SJSA1 (cell line): ENCODE measurements around the gene NTM. TPM values are rescaled to one million over a fixed set of nuclear protein-coding genes. Genes with fewer than 3 reads are reported as not detected.

Experiments used
- DNase-seq, 2 experiments: peaks; one replicate each; pipeline ENCODE4 v3.0.0-alpha.2; 2015 to 2020; ENCODE audit warnings: low spot score in 2 of 2, low read depth in 1 of 2
- H3K27ac ChIP-seq: fragments of 250-450 bp; sonication (Bioruptor Pico); 2 replicates; pipeline ENCODE4 v1.5.1; 2020; ENCODE audit warnings: mild to moderate bottlenecking, moderate library complexity
- H3K27me3 ChIP-seq: fragments of 250-450 bp; sonication (Bioruptor Pico); replicated peaks from 2 replicates; pipeline ENCODE4 v1.5.1; 2020; ENCODE audit warnings: mild to moderate bottlenecking, moderate library complexity
- H3K36me3 ChIP-seq: fragments of 250-450 bp; sonication (Bioruptor Pico); 2 replicates; pipeline ENCODE4 v1.5.1; 2020; ENCODE audit warnings: mild to moderate bottlenecking
- H3K4me1 ChIP-seq: fragments of 250-450 bp; sonication (Bioruptor Pico); replicated peaks from 2 replicates; pipeline ENCODE4 v1.6.1; 2021; ENCODE audit warnings: mild to moderate bottlenecking
- H3K4me3 ChIP-seq: fragments of 250-450 bp; sonication (Bioruptor Pico); 2 replicates; pipeline ENCODE4 v1.5.1; 2020; ENCODE audit warnings: mild to moderate bottlenecking
- H3K9me3 ChIP-seq: fragments of 250-450 bp; sonication (Bioruptor Pico); replicated peaks from 2 replicates; pipeline ENCODE4 v1.5.1; 2020; ENCODE audit warnings: mild to moderate bottlenecking
- total RNA-seq: library from RNA; depleted of rRNA; stranded (reverse); fragments of >200 nt; shearing (Covaris generic); gene quantifications from 2 replicates; pipeline ENCODE4 v1.2.3, GENCODE V29; 2014

The NTM gene
- total RNA-seq, 1 experiment from 2014 or later: 0.34 TPM

- Histone ChIP-seq H3K4me1 (no peaks in the 10 kb centered on the region), H3K9me3 (no peaks in the 10 kb centered on the region), H3K27me3 (no peaks in the 10 kb centered on the region), H3K36me3 (no peaks in the 10 kb centered on the region), H3K27ac (no peak overlapping the region), H3K4me3 (no peak overlapping the region)
- no peak for DNase-seq
Measured at GRCh38 chr11:132186699-132187098, 816.3 kb downstream of the NTM start.

GRCh38 chr11:132187386-132187785 lies 817.0 kb downstream of the NTM start:
- no peaks in the 10 kb centered on the region for H3K36me3 ChIP-seq
- no peaks in the 10 kb centered on the region for H3K9me3 ChIP-seq
- no peak overlapping the region for H3K27ac ChIP-seq
- H3K4me3 ChIP-seq: no peak overlapping the region
- H3K4me1 ChIP-seq: no peaks in the 10 kb centered on the region
- DNase-seq: no peak
- H3K27me3 ChIP-seq: no peaks in the 10 kb centered on the region

GRCh38 chr11:132187814-132188213 lies 817.4 kb downstream of the NTM start:
- Histone ChIP-seq H3K9me3 (no peaks in the 10 kb centered on the region), H3K27ac (no peak overlapping the region), H3K4me1 (no peaks in the 10 kb centered on the region), H3K36me3 (no peaks in the 10 kb centered on the region), H3K4me3 (no peak overlapping the region), H3K27me3 (no peaks in the 10 kb centered on the region)
- DNase-seq: no peak

- Histone ChIP-seq H3K36me3 (no peaks in the 10 kb centered on the region), H3K27ac (no peak overlapping the region), H3K4me1 (no peaks in the 10 kb centered on the region), H3K9me3 (no peaks in the 10 kb centered on the region), H3K27me3 (no peaks in the 10 kb centered on the region), H3K4me3 (no peak overlapping the region)
- no peak for DNase-seq
Measured at GRCh38 chr11:132196928-132197327, 826.5 kb downstream of the NTM start.

GRCh38 chr11:132200353-132200936 lies 830.0 kb downstream of the NTM start:
- no peaks in the 10 kb centered on the region for H3K27me3 ChIP-seq
- no peaks in the 10 kb centered on the region for H3K9me3 ChIP-seq
- no peak for DNase-seq
- H3K4me1 ChIP-seq: no peaks in the 10 kb centered on the region
- no peak overlapping the region for H3K4me3 ChIP-seq
- H3K27ac ChIP-seq: no peak overlapping the region
- no peaks in the 10 kb centered on the region for H3K36me3 ChIP-seq

GRCh38 chr11:132202621-132203020 lies 832.2 kb downstream of the NTM start:
- Histone ChIP-seq H3K27ac (no peak overlapping the region), H3K4me1 (no peaks in the 10 kb centered on the region), H3K27me3 (no peaks in the 10 kb centered on the region), H3K36me3 (no peaks in the 10 kb centered on the region), H3K4me3 (no peak overlapping the region), H3K9me3 (no peaks in the 10 kb centered on the region)
- DNase-seq: no peak

GRCh38 chr11:132205006-132205405 lies 834.6 kb downstream of the NTM start:
- Histone ChIP-seq H3K9me3 (no peaks in the 10 kb centered on the region), H3K4me1 (no peaks in the 10 kb centered on the region), H3K36me3 (no peaks in the 10 kb centered on the region), H3K27ac (no peak overlapping the region), H3K27me3 (no peaks in the 10 kb centered on the region), H3K4me3 (no peak overlapping the region)
- DNase-seq: no peak

GRCh38 chr11:132205496-132205895 lies 835.1 kb downstream of the NTM start:
- H3K27ac ChIP-seq: no peak overlapping the region
- no peaks in the 10 kb centered on the region for H3K36me3 ChIP-seq
- H3K27me3 ChIP-seq: no peaks in the 10 kb centered on the region
- DNase-seq: no peak
- no peaks in the 10 kb centered on the region for H3K9me3 ChIP-seq
- H3K4me1 ChIP-seq: no peaks in the 10 kb centered on the region
- H3K4me3 ChIP-seq: no peak overlapping the region

- H3K4me1 ChIP-seq: no peaks in the 10 kb centered on the region
- H3K9me3 ChIP-seq: no peaks in the 10 kb centered on the region
- DNase-seq: no peak
- H3K27ac ChIP-seq: no peak overlapping the region
- no peak overlapping the region for H3K4me3 ChIP-seq
- H3K27me3 ChIP-seq: no peaks in the 10 kb centered on the region
- no peaks in the 10 kb centered on the region for H3K36me3 ChIP-seq
Measured at GRCh38 chr11:132206993-132207392, 836.6 kb downstream of the NTM start.

- no peak for DNase-seq
- no peaks in the 10 kb centered on the region for H3K4me1 ChIP-seq
- H3K27me3 ChIP-seq: no peaks in the 10 kb centered on the region
- no peak overlapping the region for H3K4me3 ChIP-seq
- no peaks in the 10 kb centered on the region for H3K36me3 ChIP-seq
- no peak overlapping the region for H3K27ac ChIP-seq
- H3K9me3 ChIP-seq: no peaks in the 10 kb centered on the region
Measured at GRCh38 chr11:132208477-132209055, 838.2 kb downstream of the NTM start.

GRCh38 chr11:132211479-132211878 lies 841.1 kb downstream of the NTM start:
- H3K9me3 ChIP-seq: no peaks in the 10 kb centered on the region
- no peaks in the 10 kb centered on the region for H3K27me3 ChIP-seq
- H3K4me1 ChIP-seq: no peaks in the 10 kb centered on the region
- no peaks in the 10 kb centered on the region for H3K36me3 ChIP-seq
- no peak overlapping the region for H3K27ac ChIP-seq
- DNase-seq: no peak
- no peak overlapping the region for H3K4me3 ChIP-seq

- no peak overlapping the region for H3K27ac ChIP-seq
Measured at GRCh38 chr11:132217856-132218255, 847.4 kb downstream of the NTM start.

GRCh38 chr11:132220474-132220873 lies 850.1 kb downstream of the NTM start:
- Histone ChIP-seq H3K27me3 (no peaks in the 10 kb centered on the region), H3K4me3 (no peak overlapping the region), H3K27ac (no peak overlapping the region), H3K36me3 (no peaks in the 10 kb centered on the region), H3K4me1 (no peaks in the 10 kb centered on the region), H3K9me3 (no peaks in the 10 kb centered on the region)
- no peak for DNase-seq

More at GRCh38 chr11:132217856-132218255, 847.4 kb downstream of the NTM start:
- Histone ChIP-seq H3K36me3 (no peaks in the 10 kb centered on the region), H3K9me3 (no peaks in the 10 kb centered on the region), H3K4me1 (no peaks in the 10 kb centered on the region), H3K27me3 (no peaks in the 10 kb centered on the region), H3K4me3 (no peak overlapping the region)
- DNase-seq: no peak

GRCh38 chr11:132222345-132222744 lies 851.9 kb downstream of the NTM start:
- Histone ChIP-seq H3K4me3 (no peak overlapping the region), H3K9me3 (no peaks in the 10 kb centered on the region), H3K27me3 (no peaks in the 10 kb centered on the region), H3K27ac (no peak overlapping the region), H3K36me3 (no peaks in the 10 kb centered on the region), H3K4me1 (no peaks in the 10 kb centered on the region)
- DNase-seq: no peak

- H3K4me3 ChIP-seq: no peak overlapping the region
- no peaks in the 10 kb centered on the region for H3K27me3 ChIP-seq
- H3K36me3 ChIP-seq: no peaks in the 10 kb centered on the region
- DNase-seq: no peak
- H3K27ac ChIP-seq: no peak overlapping the region
- no peaks in the 10 kb centered on the region for H3K9me3 ChIP-seq
- no peaks in the 10 kb centered on the region for H3K4me1 ChIP-seq
Measured at GRCh38 chr11:132226522-132226921, 856.1 kb downstream of the NTM start.
